Thyroid gland (tissue), 4 donors: Measurements from ENCODE around the gene EEF1AKMT3.

ENCODE experiments used
- POLR2A ChIP-seq, 2 donors: fragments of 450-650 bp; IDR thresholded peaks; one replicate each; pipeline ENCODE4 v1.6.1; 2017; ENCODE audit warnings: antibody characterized with exemption in 2 of 2, mild to moderate bottlenecking in 2 of 2, moderate library complexity in 1 of 2
- TF ChIP-seq, protein P1 (sequence below), 6 experiments: fragments of 200-600 bp in 3 of 6; fragments of 450-650 bp in 3 of 6; sonication (generic) in 3 of 6; IDR thresholded peaks; one replicate each; pipeline ENCODE4 v1.5.1; 2016 to 2019; ENCODE audit warnings: antibody characterized with exemption in 6 of 6, mild to moderate bottlenecking in 2 of 6, inconsistent platforms in 1 of 6, moderate library complexity in 1 of 6

DNA sequence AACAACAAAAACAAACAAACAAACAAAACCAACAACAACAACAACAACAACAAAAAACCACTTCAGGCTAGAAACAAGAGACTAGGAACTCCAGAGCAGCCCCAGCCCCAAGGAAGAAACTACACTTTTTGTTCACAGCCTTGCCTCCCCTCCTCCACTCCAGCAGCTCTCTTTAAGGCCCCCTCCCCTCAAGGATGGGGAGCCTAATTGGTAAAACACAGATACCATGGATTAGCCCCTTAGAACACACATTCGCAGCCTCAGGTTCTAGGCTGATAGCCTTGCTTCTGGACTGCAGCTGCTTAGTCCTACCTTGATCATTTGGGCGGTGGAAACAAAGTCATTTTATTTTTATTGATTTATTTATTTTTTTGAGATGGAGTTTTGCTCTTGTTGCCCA lies 58.0 kb downstream of the EEF1AKMT3 start:
- TF ChIP-seq, protein P1, sequence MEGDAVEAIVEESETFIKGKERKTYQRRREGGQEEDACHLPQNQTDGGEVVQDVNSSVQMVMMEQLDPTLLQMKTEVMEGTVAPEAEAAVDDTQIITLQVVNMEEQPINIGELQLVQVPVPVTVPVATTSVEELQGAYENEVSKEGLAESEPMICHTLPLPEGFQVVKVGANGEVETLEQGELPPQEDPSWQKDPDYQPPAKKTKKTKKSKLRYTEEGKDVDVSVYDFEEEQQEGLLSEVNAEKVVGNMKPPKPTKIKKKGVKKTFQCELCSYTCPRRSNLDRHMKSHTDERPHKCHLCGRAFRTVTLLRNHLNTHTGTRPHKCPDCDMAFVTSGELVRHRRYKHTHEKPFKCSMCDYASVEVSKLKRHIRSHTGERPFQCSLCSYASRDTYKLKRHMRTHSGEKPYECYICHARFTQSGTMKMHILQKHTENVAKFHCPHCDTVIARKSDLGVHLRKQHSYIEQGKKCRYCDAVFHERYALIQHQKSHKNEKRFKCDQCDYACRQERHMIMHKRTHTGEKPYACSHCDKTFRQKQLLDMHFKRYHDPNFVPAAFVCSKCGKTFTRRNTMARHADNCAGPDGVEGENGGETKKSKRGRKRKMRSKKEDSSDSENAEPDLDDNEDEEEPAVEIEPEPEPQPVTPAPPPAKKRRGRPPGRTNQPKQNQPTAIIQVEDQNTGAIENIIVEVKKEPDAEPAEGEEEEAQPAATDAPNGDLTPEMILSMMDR (IDR thresholded peaks at IDR 0.05), result no peak
- no peak for TF ChIP-seq POLR2A (IDR thresholded peaks at IDR 0.05)
